T-cell (primary cell): ENCODE measurements around the gene PRKCQ. TPM values are rescaled to one million over a fixed set of nuclear protein-coding genes. Genes with fewer than 3 reads are reported as not detected.
A peak's percentile ranks its signal among the peaks of the same experiment; 100 is the strongest.

Source experiments
- ATAC-seq, 4 experiments: fragments of 200-7000 bp in 3 of 4; fragments of 150-1000 bp in 1 of 4; cut with Tn5 transposase; replicated peaks in 1 of 4; 1 replicate in 3 of 4; 2 replicates in 1 of 4; pipeline ENCODE4 v1.10.0; 2021; ENCODE audit warnings: moderate library complexity in 3 of 4, mild to moderate bottlenecking in 2 of 4, moderate number of reproducible peaks in 1 of 4
- CTCF ChIA-PET, 2 donors: fragments of 300-600 bp; sonication (Branson Sonifier 250); formaldehyde crosslinking; loops; one replicate each; lab custom pipeline; 2022; ENCODE audit warnings: antibody characterized with exemption in 2 of 2; lab: Charles Lee
- POLR2A ChIA-PET, 2 donors: fragments of 300-600 bp; sonication (Branson Sonifier 250); formaldehyde crosslinking; loops; one replicate each; lab custom pipeline; 2022; ENCODE audit warnings: antibody characterized with exemption in 2 of 2; lab: Charles Lee
- DNase-seq, 35 experiments: peaks; one replicate each; pipeline versions ENCODE4 v3.0.0 to v3.0.0-alpha.2; 2013 to 2023
- H3K27ac ChIP-seq: one replicate; pipeline ENCODE4 v1.5.1; 2013; ENCODE audit warnings: low read length
- H3K27me3 ChIP-seq, 2 experiments: replicated peaks in 1 of 2; 1 replicate in 1 of 2; 2 replicates in 1 of 2; pipeline versions ENCODE4 v1.6.1 to v1.7.0; 2013; ENCODE audit warnings: low read length in 1 of 2, mixed read lengths in 1 of 2; ENCODE audit not compliant: control insufficient read depth in 2 of 2, insufficient read depth in 2 of 2; ENCODE audit errors: extremely low read depth in 1 of 2
- H3K36me3 ChIP-seq, 2 donors: 1 replicate in 1 of 2; 2 replicates in 1 of 2; pipeline versions ENCODE4 v1.6.1 to v1.7.0; 2013; ENCODE audit warnings: low read length in 1 of 2; ENCODE audit not compliant: control insufficient read depth in 2 of 2, insufficient read depth in 1 of 2; ENCODE audit errors: extremely low read depth in 1 of 2
- H3K4me1 ChIP-seq, 2 experiments: 1 replicate in 1 of 2; 2 replicates in 1 of 2; pipeline versions ENCODE4 v1.6.1 to v1.7.0; 2013; ENCODE audit warnings: low read length in 2 of 2, mixed read lengths in 1 of 2; ENCODE audit not compliant: insufficient read depth in 2 of 2, control insufficient read depth in 1 of 2; ENCODE audit errors: extremely low read depth in 1 of 2
- H3K4me3 ChIP-seq, 2 donors: 1 replicate in 1 of 2; 2 replicates in 1 of 2; pipeline versions ENCODE4 v1.5.1 to v1.7.0; 2013; ENCODE audit warnings: mild to moderate bottlenecking in 2 of 2, low read length in 1 of 2, moderate library complexity in 1 of 2; ENCODE audit not compliant: control insufficient read depth in 1 of 2; ENCODE audit errors: extremely low read depth in 1 of 2
- H3K9me3 ChIP-seq: 2 replicates; pipeline ENCODE4 v1.7.0; 2013
- H3K27ac Mint-ChIP-seq, 2 donors: one replicate each; pipeline ENCODE4 v1.8.0; 2020 to 2021; ENCODE audit warnings: mild to moderate bottlenecking in 2 of 2, mixed read lengths in 2 of 2
- H3K27me3 Mint-ChIP-seq, 2 donors: one replicate each; pipeline ENCODE4 v1.8.0; 2021 to 2022; ENCODE audit warnings: mixed read lengths in 2 of 2
- H3K36me3 Mint-ChIP-seq: one replicate; pipeline ENCODE4 v1.8.0; 2021; ENCODE audit warnings: mixed read lengths
- H3K4me1 Mint-ChIP-seq, 3 donors: one replicate each; pipeline ENCODE4 v1.8.0; 2020 to 2022; ENCODE audit warnings: mixed read lengths in 3 of 3, mild to moderate bottlenecking in 1 of 3
- H3K4me3 Mint-ChIP-seq, 3 donors: one replicate each; pipeline ENCODE4 v1.8.0; 2020 to 2022; ENCODE audit warnings: mild to moderate bottlenecking in 3 of 3, mixed read lengths in 3 of 3, moderate library complexity in 3 of 3
- H3K9me3 Mint-ChIP-seq, 3 donors: one replicate each; pipeline ENCODE4 v1.8.0; 2020 to 2022; ENCODE audit warnings: mixed read lengths in 3 of 3
- WGBS: methylation state at CpG from one replicate; pipeline ENCODE4 v1.1.5; 2013; ENCODE audit warnings: missing lambda C conversion rate; ENCODE audit not compliant: insufficient coverage; 5-methylcytosine and 5-hydroxymethylcytosine counted together
- total RNA-seq, 35 experiments: library from RNA in 6 of 35; stranded (reverse) in 6 of 35; fragments of 120-200 nt in 1 of 35; gene quantifications; one replicate each; pipeline versions ENCODE4 v1.2.1 to v1.2.4 and lab custom pipeline; 2013 to 2026

PRKCQ gene
- total RNA-seq, 5 donors from 2014 or later (not counting 1 experiment from before 2014, with no cell fraction given) = 60.3 to 67.4 (median 61.6) TPM

GRCh38 chr10:6405713-6406112 lies 174.4 kb downstream of the PRKCQ start:
- DNase-seq (no peak), ATAC-seq (no peak)
- Histone ChIP-seq H3K36me3 (no peaks in the 10 kb centered on the region), H3K27me3 (peaks cover 0 to 3% of the 10 kb centered on the region in 2 experiments), H3K4me3 (no peak overlapping the region), H3K9me3 (no peaks in the 10 kb centered on the region), H3K4me1 (peaks cover 14 to 16% of the 10 kb centered on the region in 2 experiments), H3K27ac (no peak overlapping the region)
- Mint-ChIP-seq H3K9me3 (no peaks in the 10 kb centered on the region), H3K36me3 (no peaks in the 10 kb centered on the region), H3K4me1 (peaks cover 47 to 49% (median 48%) of the 10 kb centered on the region in 3 donors), H3K27ac (no peak overlapping the region), H3K27me3 (peaks cover 0 to 4% of the 10 kb centered on the region in 2 donors), H3K4me3 (no peak overlapping the region)
- WGBS = 90% methylated on average over 3 of the region's 3 CpGs
- ChIA-PET POLR2A (interaction anchor here (0.5 to 1.0 kb wide), 2 partner anchors 120 to 173 kb away, joined by 3 to 4 read pairs; no protein-coding TSS in a partner anchor), CTCF (interaction anchor here (0.5 to 1.8 kb wide), 22 partner anchors 10 to 338 kb away, joined by 3 to 15 read pairs (median 3); partner anchors contain the start of gene PFKFB3 (in 1 of the 2))

GRCh38 chr10:6404127-6405072 lies 175.7 kb downstream of the PRKCQ start:
- CTCF ChIA-PET = interaction anchor here in 1 of 2 donors (0.8 kb wide), 1 partner anchor 286 kb away, joined by 8 read pairs; no protein-coding TSS in a partner anchor
- Mint-ChIP-seq H3K4me1 (peaks cover 34 to 43% (median 41%) of the 10 kb centered on the region in 3 donors), H3K27me3 (peaks cover 0 to 4% of the 10 kb centered on the region in 2 donors)

GRCh38 chr10:6402960-6403359 lies 177.1 kb downstream of the PRKCQ start:
- Mint-ChIP-seq H3K27ac (no peak overlapping the region), H3K36me3 (no peaks in the 10 kb centered on the region), H3K4me1 (peaks cover 30 to 41% (median 38%) of the 10 kb centered on the region in 3 donors), H3K27me3 (peaks cover 0 to 4% of the 10 kb centered on the region in 2 donors), H3K9me3 (no peaks in the 10 kb centered on the region), H3K4me3 (no peak overlapping the region)
- ATAC-seq (no peak), DNase-seq (no peak)
- Histone ChIP-seq H3K27ac (no peak overlapping the region), H3K27me3 (peaks cover 0 to 3% of the 10 kb centered on the region in 2 experiments), H3K9me3 (no peaks in the 10 kb centered on the region), H3K4me3 (no peak overlapping the region), H3K36me3 (no peaks in the 10 kb centered on the region), H3K4me1 (peaks cover 3 to 7% of the 10 kb centered on the region in 2 experiments)
- ChIA-PET POLR2A (no interaction called here), CTCF (interaction anchor here (0.5 to 3.3 kb wide), 10 partner anchors 90 to 421 kb away, joined by 3 to 42 read pairs (median 6); partner anchors contain the start of gene PFKFB3 (in 2 of the 2))
- 95% methylated on average over 6 of the region's 8 CpGs for WGBS

More at GRCh38 chr10:6404127-6405072, 175.7 kb downstream of the PRKCQ start:
- WGBS = 100% methylated on average over 1 of the region's 1 CpG
- no peak overlapping the region for H3K4me3 Mint-ChIP-seq
- H3K36me3 Mint-ChIP-seq = no peaks in the 10 kb centered on the region
- no peaks in the 10 kb centered on the region for H3K9me3 Mint-ChIP-seq
- DNase-seq (no peak), ATAC-seq (no peak)
- no peak overlapping the region for H3K27ac ChIP-seq
- H3K4me3 ChIP-seq = no peak overlapping the region
- H3K27me3 ChIP-seq = peaks cover 0 to 3% of the 10 kb centered on the region in 2 experiments
- H3K9me3 ChIP-seq = no peaks in the 10 kb centered on the region
- H3K36me3 ChIP-seq = no peaks in the 10 kb centered on the region
- peaks cover 3 to 7% of the 10 kb centered on the region in 2 experiments for H3K4me1 ChIP-seq
- H3K27ac Mint-ChIP-seq = no peak overlapping the region
- POLR2A ChIA-PET = interaction anchor here in 1 of 2 donors (0.6 kb wide), 1 partner anchor 118 kb away, joined by 4 read pairs; no protein-coding TSS in a partner anchor

GRCh38 chr10:6402349-6402709 lies 177.7 kb downstream of the PRKCQ start:
- Histone ChIP-seq H3K9me3 (no peaks in the 10 kb centered on the region), H3K4me1 (peaks cover 3 to 7% of the 10 kb centered on the region in 2 experiments), H3K27me3 (peaks cover 0 to 3% of the 10 kb centered on the region in 2 experiments), H3K4me3 (no peak overlapping the region), H3K27ac (no peak overlapping the region), H3K36me3 (no peaks in the 10 kb centered on the region)
- Mint-ChIP-seq H3K36me3 (no peaks in the 10 kb centered on the region), H3K27me3 (peaks cover 0 to 4% of the 10 kb centered on the region in 2 donors), H3K4me1 (peaks cover 27 to 39% (median 35%) of the 10 kb centered on the region in 3 donors), H3K4me3 (no peak overlapping the region), H3K9me3 (no peaks in the 10 kb centered on the region), H3K27ac (no peak overlapping the region)
- ATAC-seq (no peak), DNase-seq (no peak)
- CTCF ChIA-PET = interaction anchor here (0.6 to 3.3 kb wide), 41 partner anchors 8 to 1474 kb away, joined by 3 to 42 read pairs (median 5); partner anchors contain the start of gene PFKFB3 (in 2 of the 2)
- POLR2A ChIA-PET = interaction anchor here in 1 of 2 donors (1.1 kb wide), 1 partner anchor 274 kb away, joined by 4 read pairs; no protein-coding TSS in a partner anchor
- WGBS = 81% methylated on average over 7 of the region's 9 CpGs

- peak; percentile 13 to 83 (median 44) for DNase-seq
- H3K27me3 Mint-ChIP-seq = peaks cover 0 to 4% of the 10 kb centered on the region in 2 donors
- Histone ChIP-seq H3K27me3 (peaks cover 0 to 3% of the 10 kb centered on the region in 2 experiments), H3K9me3 (no peaks in the 10 kb centered on the region), H3K4me1 (peaks cover 3 to 7% of the 10 kb centered on the region in 2 experiments), H3K36me3 (no peaks in the 10 kb centered on the region), H3K27ac (no peak overlapping the region), H3K4me3 (no peak overlapping the region)
- peak overlapping the region; percentile 47 to 53 for H3K27ac Mint-ChIP-seq
- peak; percentile 85 to 93 (median 88) for ATAC-seq
- ChIA-PET POLR2A (interaction anchor here (0.6 to 1.1 kb wide), 3 partner anchors 126 to 273 kb away, joined by 3 to 5 read pairs (median 4); no protein-coding TSS in a partner anchor), CTCF (interaction anchor here (0.6 to 3.3 kb wide), 48 partner anchors 9 to 1475 kb away, joined by 3 to 42 read pairs (median 5); partner anchors contain the start of gene PFKFB3 (in 2 of the 2))
- H3K36me3 Mint-ChIP-seq = no peaks in the 10 kb centered on the region
- no peaks in the 10 kb centered on the region for H3K9me3 Mint-ChIP-seq
- H3K4me1 Mint-ChIP-seq = peaks cover 21 to 34% (median 29%) of the 10 kb centered on the region in 3 donors
- H3K4me3 Mint-ChIP-seq = peak overlapping the region; percentile 1 to 25 (median 17)
- 27% methylated on average over 5 of the region's 18 CpGs for WGBS
Measured at GRCh38 chr10:6401558-6402348, 178.3 kb downstream of the PRKCQ start.
